Activated T-helper 17 cell treated with anti-CD3 and anti-CD28 coated beads, Interleukin-2, amount 50 U/mL, for 72 hours (primary cell): ENCODE results near the gene SPATA12. TPM values are rescaled to one million over a fixed set of nuclear protein-coding genes. Genes with fewer than 3 reads are reported as not detected.

Experiments used
- ATAC-seq: fragments of 150-1000 bp; cut with Tn5 transposase; replicated peaks from 2 replicates; pipeline ENCODE4 v1.10.0; 2021; ENCODE audit warnings: mild to moderate bottlenecking, moderate library complexity
- H3K27ac Mint-ChIP-seq: one replicate; pipeline ENCODE4 v1.8.0; 2022; ENCODE audit warnings: mixed read lengths
- H3K27me3 Mint-ChIP-seq: one replicate; pipeline ENCODE4 v1.8.0; 2022; ENCODE audit warnings: mixed read lengths
- H3K36me3 Mint-ChIP-seq: one replicate; pipeline ENCODE4 v1.8.0; 2022; ENCODE audit warnings: low read depth, mild to moderate bottlenecking, mixed read lengths
- H3K4me1 Mint-ChIP-seq: one replicate; pipeline ENCODE4 v1.8.0; 2022; ENCODE audit warnings: mixed read lengths
- H3K4me3 Mint-ChIP-seq: one replicate; pipeline ENCODE4 v1.8.0; 2022; ENCODE audit warnings: mild to moderate bottlenecking, mixed read lengths
- H3K9me3 Mint-ChIP-seq: one replicate; pipeline ENCODE4 v1.8.0; 2022; ENCODE audit warnings: mixed read lengths
- total RNA-seq, 2 donors: library from RNA; stranded (reverse); gene quantifications; one replicate each; pipeline ENCODE4 v1.2.3, GENCODE V29; 2022

Gene SPATA12
- total RNA-seq, 2 donors from 2014 or later: not detected

DNA sequence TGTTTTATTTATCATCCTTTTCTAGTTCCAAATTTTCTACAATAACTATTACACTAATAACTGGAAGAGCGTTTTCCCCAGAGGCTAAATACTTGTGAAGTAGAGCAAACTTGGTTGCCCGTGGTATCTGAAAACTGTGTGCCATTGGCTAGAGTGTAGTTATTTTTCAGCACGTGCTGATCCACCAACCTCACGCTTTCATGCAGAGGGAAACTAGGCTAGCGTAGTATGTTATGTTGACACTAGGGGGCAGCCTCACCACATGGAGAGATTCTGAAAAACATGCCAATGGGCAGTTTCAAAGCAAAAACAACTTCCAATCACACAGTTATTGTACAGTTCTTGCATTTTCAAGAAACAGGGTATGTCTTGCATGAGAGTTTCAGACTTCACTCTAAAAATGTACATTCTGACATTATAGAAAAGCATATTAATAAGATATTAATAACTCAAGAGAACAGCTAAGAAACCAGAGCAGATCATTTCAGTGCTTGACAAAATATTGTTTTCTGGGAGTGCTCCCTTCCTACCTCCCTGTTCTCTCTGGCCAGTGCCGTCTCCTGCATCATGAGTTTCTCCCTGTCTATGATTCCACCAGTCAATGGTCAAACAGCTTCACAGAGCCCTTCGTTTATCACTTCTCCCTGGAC lies 39.7 kb downstream of the SPATA12 start:
- Mint-ChIP-seq H3K27ac (no peak overlapping the region), H3K4me1 (no peaks in the 10 kb centered on the region), H3K4me3 (no peak overlapping the region), H3K27me3 (no peaks in the 10 kb centered on the region), H3K9me3 (no peaks in the 10 kb centered on the region), H3K36me3 (no peaks in the 10 kb centered on the region)
- peak; percentile 69 for ATAC-seq

DNA sequence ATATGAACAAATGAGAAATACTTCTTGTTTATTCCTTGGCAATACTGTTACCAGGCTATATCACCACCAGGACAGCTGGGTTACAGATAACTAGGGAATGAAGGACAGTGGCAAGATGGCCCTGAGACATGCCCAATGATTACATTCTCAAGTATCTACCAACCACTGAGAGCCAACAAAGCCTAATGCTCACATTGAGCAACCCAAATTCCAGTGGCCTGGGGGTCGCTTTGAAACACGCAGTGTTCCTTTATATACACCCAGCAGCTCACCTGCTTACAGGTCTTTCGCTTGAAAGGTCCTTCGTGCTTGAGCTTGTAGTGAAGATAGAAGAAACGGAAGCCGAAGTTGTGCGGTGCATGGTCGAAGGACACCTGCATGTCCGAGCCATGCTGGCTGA lies 45.1 kb downstream of the SPATA12 start:
- Mint-ChIP-seq H3K9me3 (no peaks in the 10 kb centered on the region), H3K27me3 (peaks cover 5% of the 10 kb centered on the region), H3K4me1 (no peaks in the 10 kb centered on the region), H3K36me3 (no peaks in the 10 kb centered on the region), H3K4me3 (no peak overlapping the region), H3K27ac (no peak overlapping the region)
- ATAC-seq: no peak

DNA sequence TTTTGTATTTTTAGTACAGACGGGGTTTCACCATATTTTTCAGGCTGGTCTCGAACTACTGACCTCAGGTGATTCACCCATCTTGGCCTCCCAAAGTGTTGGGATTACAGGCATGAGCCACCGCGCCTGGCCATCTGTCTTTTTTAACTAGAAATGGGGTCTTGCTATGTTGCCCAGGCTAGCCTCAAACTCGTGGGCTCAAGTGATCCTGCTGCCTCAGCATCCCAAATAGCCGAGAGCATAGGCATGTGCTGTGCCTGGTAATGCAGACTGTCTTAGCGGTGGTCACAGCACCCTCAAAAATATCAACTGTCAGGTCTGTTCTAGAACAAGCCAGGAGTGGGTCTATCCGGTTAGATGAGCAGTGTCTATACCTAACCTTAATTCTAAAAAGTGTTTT lies 48.2 kb downstream of the SPATA12 start:
- Mint-ChIP-seq H3K4me3 (no peak overlapping the region), H3K4me1 (no peaks in the 10 kb centered on the region), H3K9me3 (no peaks in the 10 kb centered on the region)

DNA sequence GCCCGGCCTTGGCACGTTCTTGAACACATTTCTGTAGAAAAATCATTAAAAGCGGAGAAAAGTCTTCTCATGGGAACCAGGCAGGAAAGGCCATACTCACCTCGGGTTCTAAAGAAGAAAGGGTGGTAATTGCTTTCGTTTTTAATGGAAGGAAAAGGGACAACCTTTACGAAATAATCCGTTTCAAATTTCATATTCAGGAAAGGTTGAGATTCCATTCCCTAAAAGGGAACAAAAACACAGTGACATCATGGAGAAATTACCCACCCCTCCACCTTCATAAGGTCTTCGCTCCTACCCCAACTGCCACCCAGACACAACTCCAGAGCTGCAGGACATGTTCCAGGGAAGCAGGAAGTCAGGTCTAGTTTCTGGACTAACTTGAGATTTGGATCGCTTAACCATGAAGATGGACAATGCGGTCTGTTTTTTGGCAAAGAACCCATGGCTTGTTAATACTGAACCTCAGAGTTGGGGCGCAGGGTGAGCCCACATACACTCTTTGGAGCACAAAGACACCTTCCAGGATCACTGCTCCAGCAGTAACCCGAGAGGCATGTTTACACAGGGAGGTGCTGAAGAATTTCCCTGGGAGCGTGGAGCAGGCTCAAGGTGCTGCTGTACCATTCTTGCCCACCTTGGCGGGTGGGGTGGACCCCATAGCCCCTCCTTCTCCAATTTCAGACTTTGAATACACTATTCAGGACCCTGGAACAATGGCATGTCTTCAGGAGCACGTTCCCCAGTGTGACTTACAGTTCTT lies 49.2 kb downstream of the SPATA12 start:
- Mint-ChIP-seq H3K4me3 (no peak overlapping the region), H3K36me3 (no peaks in the 10 kb centered on the region), H3K9me3 (no peaks in the 10 kb centered on the region), H3K27ac (no peak overlapping the region), H3K4me1 (no peaks in the 10 kb centered on the region), H3K27me3 (peaks cover 5% of the 10 kb centered on the region)
- ATAC-seq: no peak

More for the DNA sequence above, 48.2 kb downstream of the SPATA12 start:
- Mint-ChIP-seq H3K27me3 (peaks cover 5% of the 10 kb centered on the region), H3K36me3 (no peaks in the 10 kb centered on the region), H3K27ac (no peak overlapping the region)
- no peak for ATAC-seq

DNA sequence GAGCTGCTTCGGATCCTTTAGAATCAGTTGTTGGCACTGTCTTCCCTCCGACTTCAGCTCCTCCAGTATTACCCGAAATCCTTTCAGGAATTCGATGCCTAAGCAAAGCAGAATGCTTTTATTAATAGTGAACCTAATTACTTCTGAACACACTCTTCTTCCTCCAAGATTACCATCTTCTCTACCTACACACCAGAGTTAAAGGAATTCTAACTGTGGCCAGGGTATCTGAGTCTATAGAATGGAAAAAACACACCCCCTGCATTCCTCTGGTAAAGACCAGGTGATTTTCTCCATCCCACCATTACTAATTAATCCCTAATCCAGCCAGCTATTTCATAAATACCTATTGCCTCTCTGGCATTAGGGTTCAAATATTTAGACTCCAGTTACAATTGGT lies 49.8 kb downstream of the SPATA12 start:
- Mint-ChIP-seq H3K27ac (no peak overlapping the region), H3K9me3 (no peaks in the 10 kb centered on the region)

DNA sequence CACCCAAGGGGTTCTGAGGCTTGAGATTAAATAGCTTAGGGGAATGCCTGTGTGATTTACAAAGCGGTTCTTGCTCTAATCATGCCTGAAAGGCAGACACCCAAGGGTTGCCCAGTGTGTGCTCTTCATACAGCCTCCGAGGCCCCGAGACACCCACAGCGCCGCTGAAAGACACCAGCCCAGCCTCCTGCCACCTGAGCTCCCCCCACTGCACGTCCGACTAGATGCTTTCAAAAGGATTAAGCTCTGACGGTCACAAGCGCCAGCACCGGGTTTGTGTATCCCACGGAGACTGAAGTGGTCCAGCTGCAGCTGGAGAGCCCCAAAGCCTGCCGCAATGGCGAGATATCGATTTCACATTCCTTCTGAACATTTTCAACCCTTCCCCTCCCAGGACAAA lies 50.3 kb downstream of the SPATA12 start:
- no peaks in the 10 kb centered on the region for H3K36me3 Mint-ChIP-seq
- no peak for ATAC-seq
- H3K27ac Mint-ChIP-seq: no peak overlapping the region
- no peak overlapping the region for H3K4me3 Mint-ChIP-seq
- no peaks in the 10 kb centered on the region for H3K9me3 Mint-ChIP-seq
- H3K27me3 Mint-ChIP-seq: peaks cover 8% of the 10 kb centered on the region
- no peaks in the 10 kb centered on the region for H3K4me1 Mint-ChIP-seq

More for the DNA sequence above, 49.8 kb downstream of the SPATA12 start:
- no peaks in the 10 kb centered on the region for H3K36me3 Mint-ChIP-seq
- H3K4me1 Mint-ChIP-seq: no peaks in the 10 kb centered on the region
- no peak for ATAC-seq
- peaks cover 8% of the 10 kb centered on the region for H3K27me3 Mint-ChIP-seq
- no peak overlapping the region for H3K4me3 Mint-ChIP-seq

DNA sequence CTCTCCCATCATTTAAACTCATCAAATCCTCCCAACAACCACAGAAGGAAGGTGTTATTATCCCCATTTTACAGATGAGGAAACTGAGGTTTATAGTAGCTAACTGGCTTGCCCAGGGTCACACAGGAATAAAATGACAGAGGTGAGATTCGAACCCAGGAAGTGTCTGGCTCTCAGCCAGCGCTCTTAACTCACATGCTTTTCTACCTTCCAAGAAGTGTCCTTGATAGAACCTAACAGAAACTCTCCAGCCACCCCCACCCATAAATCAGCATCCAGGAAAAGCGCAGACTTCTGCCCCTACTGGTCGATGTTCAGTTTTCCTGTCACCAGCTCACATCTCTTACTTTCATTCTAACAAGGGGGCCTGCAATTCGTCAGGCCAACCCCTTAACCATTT lies 51.7 kb downstream of the SPATA12 start:
- Mint-ChIP-seq H3K27me3 (peaks cover 8% of the 10 kb centered on the region), H3K4me3 (no peak overlapping the region), H3K9me3 (no peaks in the 10 kb centered on the region), H3K36me3 (no peaks in the 10 kb centered on the region), H3K4me1 (no peaks in the 10 kb centered on the region), H3K27ac (no peak overlapping the region)
- ATAC-seq: no peak

DNA sequence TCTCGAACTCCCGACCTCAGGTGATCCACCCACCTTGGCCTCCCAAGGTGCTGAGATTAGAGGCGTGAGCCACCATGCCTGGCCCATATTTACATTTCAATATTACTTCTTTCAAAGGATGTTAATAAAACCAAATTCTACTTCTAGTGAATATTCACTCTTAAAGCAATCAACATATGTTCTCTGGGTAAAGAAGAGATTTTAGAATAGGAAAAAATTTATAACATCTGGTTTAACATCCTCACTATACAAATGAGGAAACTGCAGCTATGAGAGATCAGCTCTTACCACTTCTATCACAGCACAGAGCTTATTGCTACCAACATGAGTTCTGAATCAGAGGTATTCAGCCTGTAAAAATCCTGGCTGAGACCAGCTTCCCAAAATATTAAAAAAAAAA lies 56.0 kb downstream of the SPATA12 start:
- H3K27me3 Mint-ChIP-seq: peaks cover 3% of the 10 kb centered on the region
- no peaks in the 10 kb centered on the region for H3K36me3 Mint-ChIP-seq
- ATAC-seq: no peak
- no peaks in the 10 kb centered on the region for H3K4me1 Mint-ChIP-seq
- H3K9me3 Mint-ChIP-seq: no peaks in the 10 kb centered on the region
- H3K27ac Mint-ChIP-seq: no peak overlapping the region
- H3K4me3 Mint-ChIP-seq: no peak overlapping the region

DNA sequence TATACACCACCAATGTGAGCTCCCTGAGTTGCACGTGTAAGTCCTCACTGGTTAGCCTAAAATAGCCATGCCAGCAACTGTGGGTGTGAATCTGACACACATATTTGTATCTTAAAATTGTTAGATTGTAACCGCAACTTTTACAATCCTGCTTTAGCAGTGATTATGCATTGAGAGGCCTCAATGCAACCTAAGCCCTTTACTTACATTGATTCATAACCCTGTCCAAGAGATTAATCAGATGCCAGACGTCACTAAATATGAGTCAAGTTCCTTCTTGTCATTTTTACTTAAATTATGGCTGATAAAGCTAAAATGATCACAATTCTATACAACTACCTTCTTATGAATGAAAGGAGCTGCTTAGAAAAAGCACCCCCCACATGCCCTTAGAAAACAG lies 57.8 kb downstream of the SPATA12 start:
- no peaks in the 10 kb centered on the region for H3K4me1 Mint-ChIP-seq
- H3K27me3 Mint-ChIP-seq: peaks cover 3% of the 10 kb centered on the region
- no peaks in the 10 kb centered on the region for H3K36me3 Mint-ChIP-seq
- ATAC-seq: no peak
- H3K27ac Mint-ChIP-seq: no peak overlapping the region
- H3K9me3 Mint-ChIP-seq: no peaks in the 10 kb centered on the region
- no peak overlapping the region for H3K4me3 Mint-ChIP-seq

DNA sequence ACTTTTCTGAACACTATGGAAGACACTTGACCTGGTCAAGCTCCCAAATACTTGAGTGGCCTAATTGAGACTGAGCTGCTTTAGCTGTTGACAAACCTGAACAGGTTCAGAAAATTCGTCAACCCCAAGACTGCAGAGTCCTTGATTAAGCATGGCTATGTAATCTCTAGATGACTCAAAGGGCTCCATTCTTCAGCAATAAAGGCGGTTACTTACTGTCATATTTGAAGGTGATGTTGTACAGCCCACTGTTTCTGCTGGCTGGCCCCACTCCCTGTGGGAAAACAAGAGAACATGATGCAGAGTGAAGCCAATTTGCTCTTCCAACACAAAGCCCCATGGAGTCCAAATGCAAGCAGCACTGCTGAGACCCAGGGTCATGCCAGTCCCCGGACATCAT lies 59.6 kb downstream of the SPATA12 start:
- Mint-ChIP-seq H3K4me3 (no peak overlapping the region), H3K27me3 (peaks cover under 1% of the 10 kb centered on the region), H3K9me3 (no peaks in the 10 kb centered on the region), H3K27ac (no peak overlapping the region), H3K36me3 (no peaks in the 10 kb centered on the region), H3K4me1 (no peaks in the 10 kb centered on the region)
- no peak for ATAC-seq

DNA sequence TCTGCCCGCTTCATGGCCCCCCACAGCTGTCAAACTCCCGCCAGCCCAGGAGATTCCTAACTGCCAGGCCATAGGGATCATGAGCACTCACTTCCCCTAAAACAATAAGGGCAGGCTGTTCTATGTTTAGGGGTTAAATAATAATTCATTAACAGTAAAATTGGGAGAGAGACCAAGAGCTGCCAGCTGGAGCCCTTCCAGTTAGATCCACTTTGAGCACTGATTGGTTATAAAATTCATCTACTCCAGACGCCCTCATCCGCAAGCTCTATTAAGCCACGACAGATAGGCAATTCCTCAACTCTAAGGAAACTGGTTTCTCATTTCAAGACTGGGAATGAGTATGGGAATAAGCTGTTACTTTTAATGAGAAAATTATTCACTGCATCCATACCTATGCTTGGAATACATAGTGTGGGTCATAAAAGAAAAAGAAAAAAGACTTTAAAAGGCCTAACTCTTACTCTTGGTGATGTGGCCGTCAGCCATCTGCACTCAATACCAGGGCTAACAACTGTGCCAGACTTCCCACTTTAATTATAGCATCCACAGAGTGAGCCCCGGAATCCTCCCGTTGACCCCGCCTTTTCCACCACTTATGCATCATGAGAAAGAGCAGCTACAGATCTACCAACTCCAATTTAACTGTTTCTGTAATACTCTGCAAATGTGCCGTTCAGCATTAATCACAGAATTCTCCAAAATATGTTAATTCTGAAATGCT lies 60.1 kb downstream of the SPATA12 start:
- H3K36me3 Mint-ChIP-seq: no peaks in the 10 kb centered on the region
- H3K9me3 Mint-ChIP-seq: no peaks in the 10 kb centered on the region
- H3K27me3 Mint-ChIP-seq: no peaks in the 10 kb centered on the region
- H3K4me3 Mint-ChIP-seq: no peak overlapping the region
- no peak overlapping the region for H3K27ac Mint-ChIP-seq
- H3K4me1 Mint-ChIP-seq: no peaks in the 10 kb centered on the region
- ATAC-seq: no peak

Other genes with a start within 250 kb of the SPATA12 start
- gene IL17RD, start 104.7 kb downstream of the SPATA12 start, total RNA-seq: under 1 TPM; 0.15 to 0.48 TPM
- gene HESX1, start 139.3 kb downstream of the SPATA12 start, total RNA-seq: under 1 TPM; 0.65 to 0.71 TPM
- 10 to 100 TPM; 35.5 to 38.0 TPM for gene APPL1, start 167.1 kb downstream of the SPATA12 start, total RNA-seq
- not detected for gene ASB14, start 232.0 kb downstream of the SPATA12 start, total RNA-seq